Prostate gland (tissue), 2 donors: ENCODE measurements around the gene CCL15.

Experiments used
- POLR2A ChIP-seq: fragments of 450-650 bp; IDR thresholded peaks from one replicate; pipeline ENCODE4 v1.6.1; 2016; ENCODE audit warnings: antibody characterized with exemption, mild to moderate bottlenecking
- TF ChIP-seq, protein P1 (sequence below), 4 experiments: fragments of 200-600 bp in 2 of 4; fragments of 450-650 bp in 2 of 4; sonication (generic) in 2 of 4; IDR thresholded peaks; 1 replicate in 3 of 4; 2 replicates in 1 of 4; pipeline ENCODE4 v1.5.1; 2016 to 2019; ENCODE audit warnings: antibody characterized with exemption in 4 of 4, mild to moderate bottlenecking in 2 of 4, moderate library complexity in 2 of 4

DNA sequence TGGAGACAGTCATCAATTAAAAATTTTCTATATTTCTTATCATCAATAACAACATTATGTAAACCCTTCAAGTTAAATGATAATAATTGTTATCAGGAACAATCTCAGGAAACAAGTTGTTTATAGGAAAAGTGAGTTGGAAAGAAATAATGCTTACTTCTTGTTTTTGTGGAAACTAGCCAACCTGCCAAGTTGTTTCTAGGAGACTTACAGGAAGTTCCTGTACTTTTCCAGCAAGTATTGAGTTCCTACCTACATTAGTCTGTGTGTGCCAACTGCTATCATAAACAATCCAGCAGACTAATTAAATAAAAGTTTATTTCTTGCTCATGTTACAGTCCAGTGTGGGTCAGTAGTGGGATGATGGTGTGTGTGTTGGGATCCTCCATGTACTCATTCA, 13.2 kb downstream of the CCL15 start:
- TF ChIP-seq, protein P1, sequence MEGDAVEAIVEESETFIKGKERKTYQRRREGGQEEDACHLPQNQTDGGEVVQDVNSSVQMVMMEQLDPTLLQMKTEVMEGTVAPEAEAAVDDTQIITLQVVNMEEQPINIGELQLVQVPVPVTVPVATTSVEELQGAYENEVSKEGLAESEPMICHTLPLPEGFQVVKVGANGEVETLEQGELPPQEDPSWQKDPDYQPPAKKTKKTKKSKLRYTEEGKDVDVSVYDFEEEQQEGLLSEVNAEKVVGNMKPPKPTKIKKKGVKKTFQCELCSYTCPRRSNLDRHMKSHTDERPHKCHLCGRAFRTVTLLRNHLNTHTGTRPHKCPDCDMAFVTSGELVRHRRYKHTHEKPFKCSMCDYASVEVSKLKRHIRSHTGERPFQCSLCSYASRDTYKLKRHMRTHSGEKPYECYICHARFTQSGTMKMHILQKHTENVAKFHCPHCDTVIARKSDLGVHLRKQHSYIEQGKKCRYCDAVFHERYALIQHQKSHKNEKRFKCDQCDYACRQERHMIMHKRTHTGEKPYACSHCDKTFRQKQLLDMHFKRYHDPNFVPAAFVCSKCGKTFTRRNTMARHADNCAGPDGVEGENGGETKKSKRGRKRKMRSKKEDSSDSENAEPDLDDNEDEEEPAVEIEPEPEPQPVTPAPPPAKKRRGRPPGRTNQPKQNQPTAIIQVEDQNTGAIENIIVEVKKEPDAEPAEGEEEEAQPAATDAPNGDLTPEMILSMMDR (IDR thresholded peaks at IDR 0.05), result no peak
- no peak for TF ChIP-seq POLR2A
